Transverse colon (tissue), 4 donors: ENCODE results near the gene ERMP1. TPM values are rescaled to one million over a fixed set of nuclear protein-coding genes. Genes with fewer than 3 reads are reported as not detected.

Experiments
- DNase-seq: peaks from one replicate; pipeline ENCODE4 v3.0.0-alpha.2; 2019
- H3K27ac ChIP-seq, 4 donors: fragments of 200-600 bp; sonication (generic); 2 replicates each; pipeline ENCODE4 v1.5.1; 2016 to 2018; ENCODE audit warnings: inconsistent platforms in 4 of 4
- H3K27me3 ChIP-seq: fragments of 200-600 bp; sonication (generic); 2 replicates; pipeline ENCODE4 v1.5.1; 2017; ENCODE audit warnings: inconsistent platforms
- H3K36me3 ChIP-seq, 4 donors: fragments of 200-600 bp; sonication (generic); 2 replicates each; pipeline ENCODE4 v1.5.1; 2017 to 2019; ENCODE audit warnings: inconsistent platforms in 4 of 4
- H3K4me1 ChIP-seq, 4 donors: fragments of 200-600 bp; sonication (generic); 2 replicates each; pipeline ENCODE4 v1.5.1; 2017 to 2020; ENCODE audit warnings: inconsistent platforms in 4 of 4
- H3K4me3 ChIP-seq, 4 donors: fragments of 200-600 bp; sonication (generic); 1 replicate in 1 of 4; 2 replicates in 3 of 4; pipeline versions ENCODE4 v1.5.1 to v1.6.1; 2017 to 2019; ENCODE audit warnings: inconsistent platforms in 4 of 4
- H3K9me3 ChIP-seq, 2 donors: fragments of 200-600 bp; sonication (generic); 2 replicates each; pipeline ENCODE4 v1.5.1; 2017 to 2019; ENCODE audit warnings: inconsistent platforms in 2 of 2
- CTCF ChIP-seq, 5 experiments: fragments of 200-600 bp in 3 of 5; fragments of 450-650 bp in 2 of 5; sonication (generic) in 3 of 5; IDR thresholded peaks; 1 replicate in 2 of 5; 2 replicates in 3 of 5; pipeline ENCODE4 v1.5.1; 2016 to 2017; ENCODE audit warnings: antibody characterized with exemption in 5 of 5, inconsistent platforms in 3 of 5, mild to moderate bottlenecking in 2 of 5, moderate library complexity in 1 of 5
- EP300 ChIP-seq: sonication (generic); formaldehyde crosslinking; IDR thresholded peaks from one replicate; pipeline ENCODE4 v1.6.1; 2017; ENCODE audit warnings: antibody characterized with exemption, low read depth
- POLR2A ChIP-seq: fragments of 450-650 bp; IDR thresholded peaks from one replicate; pipeline ENCODE4 v1.6.1; 2016; ENCODE audit warnings: antibody characterized with exemption, mild to moderate bottlenecking, moderate library complexity
- POLR2AphosphoS5 ChIP-seq, 3 donors: sonication (generic); formaldehyde crosslinking; IDR thresholded peaks; one replicate each; pipeline ENCODE4 v1.6.1; 2016; ENCODE audit warnings: antibody characterized with exemption in 3 of 3
- WGBS, 2 donors: methylation state at CpG; one replicate each; pipeline ENCODE4 v1.1.5; 2018; ENCODE audit warnings: low coverage in 1 of 2; 5-methylcytosine and 5-hydroxymethylcytosine counted together
- in situ Hi-C, 4 donors: fragments of 200-750 bp; cut with MboI; loops; one replicate each; pipeline versions ENCODE4 v1.15.0 to v1.15.1; 2017; ENCODE audit warnings: low sequenced_read_pairs in 3 of 4, low pct_ligation_motif_present in 1 of 4, low pct_unique_long_range_greater_than_20kb in 1 of 4
- intact Hi-C: fragments of 100-400 bp; cut with DNase I; formaldehyde crosslinking; loops from one replicate; pipeline ENCODE4 v1.15.1; 2023; ENCODE audit warnings: low total_unique reads
- total RNA-seq, 4 donors: library from RNA; depleted of rRNA; stranded (reverse); fragments of >200 nt; gene quantifications; one replicate each; pipeline ENCODE4 v1.1.0, GENCODE V29; 2016

The ERMP1 gene
- total RNA-seq, 4 donors from 2014 or later = 33.3 to 46.2 (median 34.8) TPM

- in situ Hi-C loops = no loop called here
- intact Hi-C loops = no loop called here
- no peak overlapping the region for H3K4me3 ChIP-seq
- no peak overlapping the region for H3K27ac ChIP-seq
- 80 to 82% methylated on average over 2 to 3 of the region's 3 CpGs for WGBS, 2 donors
- no peaks in the 10 kb centered on the region for H3K9me3 ChIP-seq
- no peaks in the 10 kb centered on the region for H3K27me3 ChIP-seq
- DNase-seq = no peak
- H3K4me1 ChIP-seq = no peaks in the 10 kb centered on the region
- TF ChIP-seq POLR2AphosphoS5 (IDR thresholded peaks at IDR 0.05) (no peak), EP300 (no peak), CTCF (IDR thresholded peaks at IDR 0.05) (no peak), POLR2A (no peak)
- H3K36me3 ChIP-seq = peaks cover 0 to 56% (median 23%) of the 10 kb centered on the region in 4 donors
Measured at GRCh38 chr9:5773324-5773999, 59.5 kb downstream of the ERMP1 start.

GRCh38 chr9:5767968-5768932 lies 64.7 kb downstream of the ERMP1 start:
- TF ChIP-seq POLR2A (no peak), EP300 (no peak), POLR2AphosphoS5 (IDR thresholded peaks at IDR 0.05) (no peak), CTCF (IDR thresholded peaks at IDR 0.05) (no peak)
- intact Hi-C loops = no loop called here
- DNase-seq = no peak
- no peak overlapping the region for H3K4me3 ChIP-seq
- H3K9me3 ChIP-seq = no peaks in the 10 kb centered on the region
- no peaks in the 10 kb centered on the region for H3K4me1 ChIP-seq
- H3K27me3 ChIP-seq = no peaks in the 10 kb centered on the region
- in situ Hi-C loops = no loop called here
- WGBS, 2 donors = 91% methylated on average over 5 of the region's 5 CpGs; no CpG with 5 or more reads in 1 of the 2 donors
- no peak overlapping the region for H3K27ac ChIP-seq
- H3K36me3 ChIP-seq = peaks cover 0 to 49% (median 21%) of the 10 kb centered on the region in 4 donors

GRCh38 chr9:5764130-5764868 lies 68.6 kb downstream of the ERMP1 start:
- H3K36me3 ChIP-seq = peaks cover 0 to 45% (median 11%) of the 10 kb centered on the region in 4 donors
- 75% methylated on average over 1 of the region's 1 CpG for WGBS, 2 donors

More at GRCh38 chr9:5764130-5764868, 68.6 kb downstream of the ERMP1 start:
- DNase-seq = no peak
- intact Hi-C loops (no loop called here), in situ Hi-C loops (no loop called here)
- Histone ChIP-seq H3K27me3 (no peaks in the 10 kb centered on the region), H3K9me3 (no peaks in the 10 kb centered on the region), H3K4me1 (no peaks in the 10 kb centered on the region), H3K4me3 (no peak overlapping the region), H3K27ac (no peak overlapping the region)
- TF ChIP-seq POLR2A (no peak), EP300 (no peak), CTCF (IDR thresholded peaks at IDR 0.05) (no peak), POLR2AphosphoS5 (IDR thresholded peaks at IDR 0.05) (no peak)
